NCI-H774 (cell line): Measurements from ENCODE around the gene C20orf144.
"Not testable (repeated sequence)": the region's sequence is repeated elsewhere in the genome, so short reads cannot be mapped to it uniquely, and the experiment has no call there.

Experiments
- DNase-seq: peaks from one replicate; lab custom pipeline; 2025; lab: John Stamatoyannopoulos, UW

Gene C20orf144

DNA sequence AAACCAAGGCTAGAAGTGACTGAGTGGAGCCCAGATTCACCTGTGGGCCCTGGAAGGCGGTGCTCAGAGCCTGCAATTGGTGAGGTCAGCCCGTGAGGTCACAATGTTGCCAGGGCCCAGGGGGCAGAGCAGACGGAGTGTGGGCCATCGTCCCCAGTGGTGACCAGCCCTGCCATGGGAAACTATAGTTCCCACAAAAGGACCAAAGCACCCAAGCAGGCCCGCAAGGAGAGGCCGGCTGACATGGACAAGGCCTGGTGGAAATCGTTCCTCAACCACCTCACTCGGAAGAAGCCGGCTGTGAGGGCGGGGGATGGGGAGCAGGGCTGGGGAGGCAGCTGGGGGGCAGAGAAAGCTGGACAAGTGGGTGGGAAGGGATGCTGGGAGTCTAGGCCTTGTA, at the start of gene C20orf144:
C20orf144 (plus strand) TSS at position 156 of the 400 bp plus-strand sequence; CDS start at position 175, 19 bp downstream.
- no peak for DNase-seq

DNA sequence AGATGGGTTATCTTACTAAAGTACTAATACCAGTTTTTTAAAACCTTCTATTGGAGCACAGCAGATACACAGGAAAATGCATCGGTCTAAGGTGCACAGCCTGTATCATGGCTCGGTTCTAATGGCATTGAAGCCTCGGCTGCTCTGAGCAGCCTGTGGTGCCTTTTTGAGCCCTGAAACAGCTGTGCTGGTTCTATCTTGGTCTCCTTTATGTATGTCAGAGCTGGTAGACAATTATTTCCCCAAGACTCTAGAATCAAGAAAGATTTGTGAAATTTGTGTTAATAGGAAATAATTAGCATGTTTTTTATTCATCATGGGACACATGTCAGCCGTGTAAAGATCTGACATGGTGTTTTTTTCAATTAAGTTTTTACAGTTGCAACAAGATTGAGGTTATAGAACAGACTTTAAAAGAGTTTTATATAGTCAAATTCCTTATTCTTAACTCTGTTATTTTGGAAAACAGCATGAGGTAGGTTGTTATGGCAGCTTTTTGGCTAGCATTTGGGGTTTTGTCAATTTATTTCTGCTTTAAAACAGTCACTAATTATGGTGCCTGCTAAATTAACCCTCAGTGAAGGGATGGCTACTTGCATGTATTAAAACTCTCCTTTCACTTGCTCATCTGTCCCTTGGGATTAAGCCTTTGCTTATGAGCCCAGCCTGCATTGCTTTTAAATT, 40.3 kb upstream of the C20orf144 start:
- DNase-seq: no peak

DNA sequence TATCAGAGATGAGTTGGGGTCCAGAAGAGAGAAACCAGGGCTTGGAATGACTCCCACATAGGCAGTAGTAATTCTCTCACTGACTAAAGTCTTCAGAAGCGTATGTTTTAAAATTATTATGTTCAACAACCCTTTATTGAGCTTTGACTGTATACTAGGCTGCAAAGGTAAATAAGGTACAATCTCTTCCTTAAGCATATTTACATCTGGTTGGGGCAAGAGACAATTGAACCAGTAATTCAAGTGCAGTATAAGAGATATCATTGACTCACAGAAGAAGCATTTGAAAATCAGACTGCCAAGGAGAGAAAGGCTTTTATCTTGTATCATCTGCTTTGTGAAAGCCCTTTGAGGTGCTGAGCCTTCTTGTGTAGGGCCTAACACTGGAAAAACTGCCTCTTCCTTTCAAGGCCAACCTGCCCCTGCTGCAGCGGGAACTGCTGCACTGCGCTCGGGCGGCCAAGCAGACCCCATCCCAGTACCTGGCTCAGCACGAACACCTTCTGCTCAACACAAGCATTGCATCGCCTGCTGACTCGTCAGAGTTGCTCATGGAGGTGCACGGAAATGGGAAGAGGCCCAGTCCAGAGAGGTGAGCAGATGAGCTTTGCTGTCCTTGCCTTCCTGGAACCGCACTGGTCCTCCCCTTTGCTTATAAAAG, 39.3 kb upstream of the C20orf144 start:
- DNase-seq: no peak

DNA sequence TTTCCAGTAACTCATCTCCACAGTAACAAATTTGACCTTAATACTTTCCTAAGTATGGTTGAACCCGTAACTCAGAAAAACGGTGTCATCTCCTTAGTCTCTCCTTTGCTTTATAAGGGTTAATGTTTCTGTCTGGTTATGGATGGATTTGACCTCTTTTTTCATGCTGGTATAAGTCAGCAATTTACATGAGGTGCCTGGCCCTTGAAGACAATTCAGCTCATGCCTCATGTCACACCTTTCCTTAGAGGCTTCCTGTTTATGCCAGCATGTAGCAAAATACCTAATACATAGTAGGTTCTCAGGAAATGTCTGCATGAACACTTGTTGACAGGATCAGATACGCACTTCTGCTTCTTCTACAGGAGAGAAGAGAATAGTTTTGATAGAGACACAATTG, 37.7 kb upstream of the C20orf144 start:
- DNase-seq: no peak

DNA sequence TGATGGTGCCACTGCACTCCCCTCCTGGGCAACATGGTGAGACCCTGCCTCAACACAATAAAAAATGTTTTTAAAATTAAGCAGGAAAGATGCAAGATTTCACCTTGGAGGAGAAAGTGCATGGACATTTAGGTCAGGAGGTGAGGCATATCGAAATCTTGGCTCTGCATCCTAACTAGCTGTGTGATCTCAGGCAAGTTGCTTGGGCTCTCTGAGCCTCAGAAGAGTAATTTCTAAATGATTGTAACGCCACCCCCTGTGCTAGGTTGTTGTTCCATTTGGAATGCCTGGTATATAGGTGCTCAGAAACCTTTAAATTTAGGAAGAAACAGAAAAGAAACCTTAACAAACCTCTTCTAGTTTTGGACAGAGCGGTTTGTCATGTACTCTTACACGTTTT, 35.9 kb upstream of the C20orf144 start:
- no peak for DNase-seq

DNA sequence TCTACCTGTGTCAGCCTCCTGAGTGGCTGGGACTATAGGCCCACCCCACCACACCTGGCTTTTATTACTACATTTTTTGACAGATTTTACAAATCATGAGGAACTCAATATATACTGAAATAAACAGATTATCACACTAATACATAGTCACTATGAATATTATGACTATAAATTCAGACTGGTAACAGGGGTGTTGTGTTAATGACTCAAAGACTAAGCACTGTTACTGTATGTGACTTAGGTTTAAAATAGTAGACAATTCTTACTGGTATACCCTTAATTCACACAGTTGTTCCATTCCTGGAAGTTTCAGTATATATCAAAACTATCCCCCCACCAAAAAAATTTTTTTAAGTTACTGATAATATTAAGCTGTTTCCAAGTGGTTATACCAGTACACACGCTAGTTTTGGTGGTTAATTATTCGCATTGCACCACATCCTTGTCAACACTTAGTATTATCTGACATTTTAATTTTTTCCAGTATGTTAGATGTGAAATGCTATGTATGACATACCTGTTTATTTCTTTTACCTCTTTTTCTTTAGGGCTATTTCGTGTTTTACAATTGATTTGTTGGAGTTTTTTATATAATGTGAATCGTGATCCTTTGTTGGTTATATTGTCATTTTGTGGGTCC, 34.4 kb upstream of the C20orf144 start:
- DNase-seq: no peak

DNA sequence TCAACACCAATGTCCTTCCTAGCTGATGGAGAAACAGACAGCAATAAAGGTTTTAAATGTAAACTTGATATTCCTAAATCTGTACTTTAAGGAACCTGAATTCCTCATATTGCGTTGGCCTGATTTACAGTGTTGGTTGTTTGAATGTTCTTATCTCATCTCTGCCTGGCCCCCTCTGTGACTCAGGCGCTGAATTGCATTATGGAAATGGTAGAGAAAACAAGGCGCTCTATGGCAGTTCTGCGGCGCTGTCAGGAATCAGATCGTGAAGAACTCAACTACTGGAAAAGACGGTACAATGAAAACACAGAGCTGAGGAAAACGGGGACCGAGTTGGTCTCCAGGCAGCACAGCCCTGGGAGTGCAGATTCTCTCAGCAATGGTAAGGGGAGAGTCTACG, 32.6 kb upstream of the C20orf144 start:
- no peak for DNase-seq

DNA sequence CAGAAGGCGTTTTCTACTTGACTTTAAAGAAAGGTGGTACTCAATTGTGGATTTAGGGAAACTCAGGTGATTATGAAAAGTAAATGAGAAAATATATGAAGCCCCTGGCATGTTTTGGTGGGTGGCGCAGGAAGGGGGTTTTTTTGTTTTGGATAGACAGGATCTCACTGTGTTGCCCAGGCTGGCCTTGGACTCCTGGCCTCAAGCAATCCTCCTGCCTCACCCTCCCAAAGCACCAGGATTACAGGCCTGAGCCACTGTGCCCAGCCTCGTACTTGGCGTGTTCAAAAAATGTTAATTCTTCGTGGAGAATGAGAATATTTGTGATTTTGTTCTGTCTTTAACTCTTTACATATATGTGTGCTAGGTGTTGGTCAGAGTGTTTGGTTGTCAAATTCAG, 32.1 kb upstream of the C20orf144 start:
- DNase-seq: no peak

DNA sequence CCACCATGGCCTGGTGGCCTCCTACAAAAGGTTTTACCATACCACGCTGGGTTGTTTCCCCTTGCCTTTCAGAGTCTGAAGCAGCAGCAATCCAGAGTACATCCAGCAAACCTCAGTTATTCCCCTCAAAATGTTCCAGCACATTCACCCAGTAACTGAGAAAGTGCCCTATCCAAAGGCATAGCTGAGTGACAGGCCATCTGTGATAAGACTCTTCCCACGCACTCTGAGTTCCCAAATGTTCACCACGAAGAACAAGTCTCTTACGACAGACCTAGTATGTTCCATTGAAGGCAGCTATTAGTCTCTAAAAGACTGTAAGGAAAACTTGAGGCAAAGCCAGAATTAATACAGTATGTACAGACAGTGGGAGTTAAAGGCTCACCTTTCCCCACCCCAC, 31.6 kb upstream of the C20orf144 start:
- no peak for DNase-seq

DNA sequence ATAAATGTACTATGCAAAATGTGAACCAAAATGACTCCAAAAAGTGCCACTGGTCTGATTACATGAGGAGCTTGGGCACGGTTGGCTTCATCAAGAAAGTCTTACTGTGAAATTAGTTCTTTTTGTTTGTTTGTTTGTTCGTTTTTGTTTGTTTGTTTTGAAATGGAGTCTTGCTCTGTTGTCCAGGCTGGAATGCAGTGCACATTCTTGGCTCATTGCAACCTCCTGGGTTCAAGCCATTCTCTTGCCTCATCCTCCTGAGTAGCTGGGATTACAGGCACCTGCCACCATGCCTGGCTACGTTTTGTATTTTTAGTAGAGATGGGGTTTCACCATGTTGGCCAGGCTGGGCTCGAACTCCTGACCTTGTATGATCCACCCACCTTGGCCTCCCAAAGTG, 30.2 kb upstream of the C20orf144 start:
- DNase-seq: not testable (repeated sequence)

DNA sequence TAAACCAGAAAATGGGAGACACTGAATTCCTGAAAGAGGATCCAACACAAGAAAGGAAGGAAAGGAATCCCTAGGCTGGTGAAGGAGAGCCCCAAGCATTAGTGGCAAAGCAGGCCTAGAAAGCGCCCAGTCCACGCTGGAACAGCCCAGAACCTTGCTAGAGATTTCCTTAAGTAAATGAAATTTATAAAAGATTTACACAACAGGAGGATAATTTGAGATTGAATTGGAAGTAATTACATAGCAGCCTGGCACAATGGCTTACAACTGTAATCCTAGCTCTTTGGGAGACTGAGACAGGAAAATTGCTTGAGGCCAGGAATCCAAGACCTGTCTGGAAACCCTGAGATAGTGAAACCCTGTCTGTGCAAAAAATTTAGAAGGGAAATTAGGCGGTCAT, 26.8 kb upstream of the C20orf144 start:
- DNase-seq: no peak

DNA sequence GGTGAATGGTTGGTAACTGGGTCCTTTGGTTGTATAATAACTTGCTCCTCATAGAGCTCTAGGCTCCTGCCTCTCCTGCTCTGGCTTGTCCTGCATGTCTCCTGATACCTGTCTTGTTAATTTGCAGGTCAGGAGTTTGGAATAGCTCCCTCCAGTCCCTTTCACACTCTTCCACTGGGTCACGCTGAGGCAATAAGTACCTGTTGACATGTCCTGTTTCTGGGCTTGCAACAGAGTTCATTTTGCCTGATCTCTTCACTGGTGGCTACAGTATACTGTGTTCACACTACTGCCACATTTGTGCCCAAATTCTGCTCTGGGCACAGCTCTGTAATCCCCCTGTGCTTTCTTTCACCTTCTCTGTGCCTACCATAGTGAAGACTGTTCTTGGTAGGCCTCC, 25.4 kb upstream of the C20orf144 start:
- DNase-seq: no peak

DNA sequence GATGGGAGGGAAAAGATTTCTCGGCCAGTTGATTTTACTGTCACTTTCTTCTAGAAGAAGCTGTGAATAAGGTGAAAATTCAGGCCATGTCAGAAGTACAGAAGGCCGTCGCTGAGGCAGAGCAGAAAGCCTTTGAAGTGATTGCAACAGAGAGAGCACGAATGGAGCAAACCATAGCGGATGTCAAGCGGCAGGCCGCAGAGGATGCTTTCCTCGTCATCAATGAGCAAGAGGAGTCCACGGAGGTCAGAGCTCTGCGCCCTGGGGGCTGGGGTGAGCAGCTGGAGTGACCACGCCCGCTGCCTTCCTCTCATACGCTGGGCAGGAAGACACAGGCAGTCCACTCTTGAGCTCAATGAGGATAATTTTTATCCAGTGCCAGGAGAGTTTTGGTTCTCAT, 21.8 kb upstream of the C20orf144 start:
- no peak for DNase-seq

DNA sequence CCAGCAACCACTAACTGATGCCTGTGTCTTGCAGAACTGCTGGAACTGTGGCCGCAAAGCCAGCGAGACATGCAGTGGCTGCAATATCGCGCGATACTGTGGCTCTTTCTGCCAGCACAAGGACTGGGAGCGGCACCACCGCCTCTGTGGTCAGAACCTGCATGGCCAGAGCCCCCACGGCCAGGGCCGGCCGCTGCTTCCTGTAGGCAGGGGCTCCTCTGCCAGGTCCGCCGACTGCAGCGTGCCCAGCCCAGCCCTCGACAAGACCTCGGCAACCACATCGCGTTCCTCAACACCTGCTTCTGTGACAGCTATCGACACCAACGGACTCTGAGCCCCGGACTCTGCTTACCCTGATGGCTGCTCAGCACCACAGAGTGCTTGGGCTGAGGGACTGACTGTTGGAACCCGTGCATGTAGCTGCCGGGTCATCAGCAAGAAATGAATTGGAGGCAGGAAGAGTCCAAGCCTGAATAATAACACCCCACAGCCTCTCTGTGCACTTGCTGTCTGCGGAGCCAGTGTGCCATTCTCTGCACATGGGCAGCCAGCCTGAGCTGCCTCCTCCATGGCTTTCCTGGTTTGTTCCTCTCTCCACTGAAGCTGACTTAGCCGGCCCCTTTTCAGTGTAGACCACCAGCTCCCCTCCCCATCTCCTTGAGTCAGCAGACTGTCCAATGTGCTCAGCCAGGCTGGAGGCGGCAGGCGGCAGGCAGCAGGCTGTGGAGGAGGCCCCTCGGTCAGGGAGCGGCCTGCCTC, 17.6 kb upstream of the C20orf144 start:
- no peak for DNase-seq

DNA sequence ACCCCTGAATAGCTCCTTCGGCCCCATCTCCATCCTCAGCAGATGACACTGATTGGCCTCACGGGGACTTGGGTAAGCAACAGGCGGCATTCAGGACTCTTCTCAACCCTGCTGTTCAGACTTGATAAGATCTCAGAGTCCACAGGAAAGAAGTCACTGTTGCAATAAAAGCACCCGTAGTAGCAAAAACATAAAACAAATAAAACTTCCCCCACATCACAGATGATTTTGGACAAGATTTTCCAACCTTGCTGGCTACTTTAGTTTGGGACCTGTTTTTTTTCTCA, 17.1 kb upstream of the C20orf144 start:
- no peak for DNase-seq

DNA sequence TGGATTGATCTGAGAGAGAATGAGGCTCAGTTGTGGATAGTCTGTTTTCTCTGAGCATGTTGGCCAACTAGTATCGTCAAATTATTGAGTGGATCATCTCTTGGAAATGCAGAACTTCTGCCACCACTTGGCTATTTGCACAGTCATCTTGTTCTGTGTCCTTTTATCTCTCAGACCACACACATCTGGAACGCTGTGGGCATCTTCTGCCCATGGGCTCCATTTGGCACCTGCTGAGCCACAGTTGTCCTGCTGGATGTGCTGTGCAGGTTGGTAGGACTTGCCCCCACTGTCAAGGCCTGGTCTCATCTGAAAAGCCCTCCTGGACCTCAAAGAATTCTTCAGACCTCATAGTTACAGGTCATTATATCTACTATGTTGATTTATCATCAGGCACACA, 16.7 kb upstream of the C20orf144 start:
- DNase-seq: no peak

DNA sequence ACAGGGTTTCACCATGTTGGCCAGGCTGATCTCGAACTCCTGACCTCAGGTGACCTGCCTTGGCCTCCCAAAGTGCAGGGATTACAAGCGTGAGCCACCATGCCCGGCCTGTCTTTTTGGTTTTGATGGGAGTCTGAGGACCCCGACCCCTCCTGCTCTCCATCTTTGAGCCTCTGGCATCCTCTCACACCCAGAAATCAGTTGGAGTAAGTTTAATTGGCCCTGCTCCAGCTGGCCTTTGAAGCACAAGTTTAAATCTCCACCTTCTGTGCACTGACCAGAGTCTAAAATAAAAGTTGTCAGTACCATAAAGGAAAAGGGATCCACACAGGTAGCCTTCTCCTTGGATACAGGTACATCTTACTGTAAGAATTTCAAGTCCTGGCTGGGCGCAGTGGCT, 15.9 kb upstream of the C20orf144 start:
- no peak for DNase-seq

DNA sequence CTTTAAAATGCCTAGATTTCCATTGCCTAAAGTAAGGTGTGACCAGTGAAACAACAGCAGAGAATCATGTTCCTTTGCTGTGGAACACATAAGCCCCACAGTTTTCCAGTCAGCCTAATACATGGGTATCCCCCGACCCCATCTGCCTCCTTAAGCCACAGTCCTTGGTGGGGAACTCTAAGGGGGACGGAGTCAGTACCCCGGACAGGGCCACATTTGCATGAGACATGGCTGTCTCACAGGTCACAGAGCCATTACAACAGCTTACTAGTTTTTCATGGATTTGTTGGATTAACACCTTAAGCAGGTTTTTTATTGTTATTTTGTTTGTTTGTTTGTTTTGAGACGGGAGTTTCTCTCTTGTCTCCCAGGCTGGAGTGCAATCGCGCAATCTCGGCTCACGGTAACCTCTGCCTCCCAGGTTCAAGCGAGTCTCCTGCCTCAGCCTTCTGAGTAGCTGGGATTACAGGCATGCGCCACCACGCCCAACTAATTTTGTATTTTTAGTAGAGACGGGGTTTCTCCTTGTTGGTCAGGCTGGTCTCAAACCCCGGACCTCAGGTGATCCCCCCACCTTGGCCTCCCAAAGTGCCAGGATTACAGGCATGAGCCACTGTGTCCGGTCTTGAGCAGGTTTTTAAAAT, 15.0 kb upstream of the C20orf144 start:
- not testable (repeated sequence) for DNase-seq

DNA sequence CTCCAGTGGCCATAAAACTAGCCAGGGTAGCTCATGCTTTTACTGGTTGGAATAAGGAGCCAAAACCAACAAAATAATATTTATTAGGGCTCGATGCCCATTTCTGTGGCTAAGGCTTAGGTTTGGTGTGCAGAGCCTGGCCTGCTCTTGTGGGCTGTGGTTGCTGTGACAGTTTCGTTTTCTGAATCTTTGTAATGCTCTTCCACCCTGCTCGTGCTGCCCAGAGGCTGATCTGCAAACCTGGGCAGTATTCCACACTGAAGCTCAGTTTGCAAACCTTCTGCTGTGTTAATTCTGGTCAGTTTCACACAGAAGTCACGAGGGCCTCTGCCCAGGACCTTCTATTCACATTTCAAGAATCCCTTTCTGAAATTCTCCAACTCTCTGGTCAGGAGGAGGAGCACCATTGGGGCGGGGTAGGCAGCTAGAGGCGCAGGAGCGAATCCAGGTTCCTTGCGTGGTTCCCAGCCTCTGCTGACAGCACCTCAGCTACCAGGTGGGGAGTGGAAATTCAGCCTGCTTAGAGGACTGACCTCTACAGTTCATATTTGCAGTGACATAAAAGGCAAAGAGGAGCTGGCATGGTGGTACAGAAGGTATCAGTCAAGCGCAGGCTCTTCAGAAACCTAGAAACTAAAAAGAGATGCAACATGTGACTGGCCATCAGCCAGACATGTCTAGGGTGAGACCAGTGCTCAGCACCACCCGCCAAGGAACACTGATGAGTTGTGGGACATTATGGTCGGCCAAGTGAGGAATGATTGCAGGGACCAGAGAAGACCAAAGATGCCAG, 14.3 kb upstream of the C20orf144 start:
- DNase-seq: no peak

DNA sequence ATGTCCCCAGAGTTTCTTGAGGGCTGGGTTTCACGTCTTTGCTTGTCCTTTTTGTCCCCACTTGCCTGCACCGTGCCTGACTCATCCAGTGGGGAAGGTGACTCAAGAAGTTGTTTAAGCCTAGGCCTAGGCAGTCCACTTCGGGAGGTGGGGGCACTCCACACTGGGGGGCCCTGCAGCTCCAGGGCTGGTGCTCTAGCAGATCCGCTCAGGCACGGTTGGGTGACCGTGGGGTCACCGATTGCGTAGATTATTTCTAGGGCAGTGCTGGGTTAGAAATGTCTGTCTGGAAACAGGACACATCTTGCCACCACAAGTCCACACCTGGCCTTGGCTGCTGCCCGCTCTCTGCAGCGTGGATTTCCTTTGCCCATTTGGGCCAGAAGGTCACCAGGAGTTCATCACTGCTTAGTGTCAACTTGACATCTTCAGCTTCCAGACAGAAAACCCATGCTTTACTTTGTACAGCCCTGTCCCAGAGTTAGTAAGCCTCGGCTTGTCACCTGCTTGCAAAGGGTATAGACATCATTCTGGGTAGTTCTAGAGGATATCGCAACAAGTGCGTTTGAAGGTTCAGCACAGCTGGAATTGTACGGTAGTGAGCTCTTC, 13.6 kb upstream of the C20orf144 start:
- no peak for DNase-seq

DNA sequence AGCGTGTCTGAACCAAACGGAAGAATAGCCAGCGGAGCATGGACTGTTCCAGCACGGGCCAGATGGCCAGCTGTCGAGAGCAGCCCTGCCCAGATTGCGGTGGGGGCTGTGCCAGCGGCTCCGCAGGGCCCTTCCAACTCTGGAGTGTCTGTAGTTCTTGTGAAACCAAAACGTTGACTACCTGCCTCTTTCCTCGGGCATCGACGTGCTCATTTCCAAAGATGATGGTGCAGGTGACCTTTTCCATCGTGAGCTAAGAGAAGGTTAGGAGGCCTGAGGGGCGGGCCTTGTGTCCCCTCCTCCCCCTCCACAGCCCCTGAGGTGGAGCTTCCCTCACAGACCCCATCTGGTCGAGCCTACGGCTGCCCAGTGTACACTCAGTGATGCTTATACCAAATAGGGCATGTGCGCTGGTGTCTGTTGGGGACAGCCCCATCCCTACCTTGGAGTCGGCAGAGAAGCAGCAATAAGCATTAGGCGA, 12.9 kb upstream of the C20orf144 start:
- DNase-seq: peak; percentile 23
